B cell (primary cell): ENCODE data around the gene PGPEP1.
"Not testable (repeated sequence)": the region's sequence is repeated elsewhere in the genome, so short reads cannot be mapped to it uniquely, and the experiment has no call there.

Experiments used
- CTCF ChIP-seq: fragments of 200-600 bp; IDR thresholded peaks from one replicate; pipeline ENCODE4 v1.8.0; 2022; ENCODE audit warnings: antibody characterized with exemption, mild to moderate bottlenecking
- EZH2 ChIP-seq: IDR thresholded peaks from 2 replicates; pipeline ENCODE4 v1.6.1; 2012; ENCODE audit warnings: borderline replicate concordance, low read depth, mild to moderate bottlenecking, moderate library complexity, low read length; ENCODE audit not compliant: insufficient read depth, poor library complexity, severe bottlenecking

GRCh38 chr19:18383622-18384021, 43.2 kb downstream of the PGPEP1 start:
- TF ChIP-seq CTCF, EZH2: not testable (repeated sequence)
